Neuronal stem cell (in vitro differentiated cells): ENCODE measurements around the gene SYNE2.

ENCODE experiments used
- DNase-seq: peaks from one replicate; pipeline ENCODE4 v3.0.0-alpha.2; 2013; ENCODE audit warnings: low spot score
- H2AFZ ChIP-seq: one replicate; pipeline ENCODE4 v1.6.1; 2013; ENCODE audit warnings: mild to moderate bottlenecking, low read length, inconsistent platforms
- H2AK5ac ChIP-seq: 2 replicates; pipeline ENCODE4 v1.6.1; 2013; ENCODE audit warnings: low read depth, mild to moderate bottlenecking, inconsistent platforms, low read length, moderate library complexity, mixed read lengths
- H2BK120ac ChIP-seq: 2 replicates; pipeline ENCODE4 v1.6.1; 2013; ENCODE audit warnings: low read depth, mild to moderate bottlenecking, inconsistent platforms, low read length, moderate library complexity, mixed read lengths
- H2BK12ac ChIP-seq: one replicate; pipeline ENCODE4 v1.6.1; 2013; ENCODE audit warnings: low read length, inconsistent platforms
- H2BK15ac ChIP-seq: 2 replicates; pipeline ENCODE4 v1.6.1; 2013; ENCODE audit warnings: mild to moderate bottlenecking, low read length, inconsistent platforms, mixed read lengths
- H2BK5ac ChIP-seq: one replicate; pipeline ENCODE4 v1.6.1; 2013; ENCODE audit warnings: inconsistent platforms, mild to moderate bottlenecking, low read length, moderate library complexity
- H3K14ac ChIP-seq: one replicate; pipeline ENCODE4 v1.6.1; 2013; ENCODE audit warnings: low read length, inconsistent platforms
- H3K18ac ChIP-seq: 2 replicates; pipeline ENCODE4 v1.6.1; 2013; ENCODE audit warnings: low read length, inconsistent platforms
- H3K23ac ChIP-seq: 2 replicates; pipeline ENCODE4 v1.6.1; 2013; ENCODE audit warnings: low read depth, mild to moderate bottlenecking, mixed read lengths, low read length, inconsistent platforms; ENCODE audit not compliant: poor library complexity
- H3K27ac ChIP-seq: replicated peaks from 3 replicates; pipeline ENCODE4 v1.5.1; 2013; ENCODE audit warnings: low read length, inconsistent platforms
- H3K27me3 ChIP-seq, 3 experiments: 2 replicates each; pipeline ENCODE4 v1.6.1; 2013; ENCODE audit warnings: low read length in 3 of 3, mild to moderate bottlenecking in 2 of 3, inconsistent platforms in 1 of 3, low read depth in 1 of 3, mixed read lengths in 1 of 3, moderate library complexity in 1 of 3; ENCODE audit not compliant: control insufficient read depth in 3 of 3, insufficient read depth in 3 of 3
- H3K36me3 ChIP-seq, 2 donors: replicated peaks in 1 of 2; 2 replicates each; pipeline ENCODE4 v1.6.1; 2013; ENCODE audit warnings: low read length in 2 of 2; ENCODE audit not compliant: control insufficient read depth in 2 of 2, insufficient read depth in 2 of 2
- H3K4ac ChIP-seq: 2 replicates; pipeline ENCODE4 v1.6.1; 2013; ENCODE audit warnings: inconsistent platforms, mild to moderate bottlenecking, low read length, moderate library complexity
- H3K4me1 ChIP-seq, 2 donors: 1 replicate in 1 of 2; 2 replicates in 1 of 2; pipeline ENCODE4 v1.6.1; 2013; ENCODE audit warnings: low read length in 2 of 2, low read depth in 1 of 2; ENCODE audit not compliant: control insufficient read depth in 2 of 2, insufficient read depth in 1 of 2
- H3K4me2 ChIP-seq: one replicate; pipeline ENCODE4 v1.6.1; 2013; ENCODE audit warnings: mild to moderate bottlenecking, low read length, inconsistent platforms; ENCODE audit not compliant: insufficient read depth, poor library complexity, severe bottlenecking
- H3K4me3 ChIP-seq, 2 donors: 2 replicates each; pipeline ENCODE4 v1.5.1; 2013; ENCODE audit warnings: low read length in 2 of 2, mild to moderate bottlenecking in 2 of 2, inconsistent platforms in 1 of 2, moderate library complexity in 1 of 2
- H3K79me1 ChIP-seq: one replicate; pipeline ENCODE4 v1.6.1; 2013; ENCODE audit warnings: low read depth, mild to moderate bottlenecking, inconsistent platforms, low read length, moderate library complexity
- H3K9ac ChIP-seq: one replicate; pipeline ENCODE4 v1.6.1; 2013; ENCODE audit warnings: mild to moderate bottlenecking, low read depth, low read length, inconsistent platforms; ENCODE audit not compliant: poor library complexity
- H3K9me3 ChIP-seq, 2 donors: replicated peaks in 1 of 2; 2 replicates each; pipeline versions ENCODE3 to v1.6.1; 2013; ENCODE audit warnings: low read length in 2 of 2, mild to moderate bottlenecking in 2 of 2, inconsistent platforms in 1 of 2, low read depth in 1 of 2, mixed read lengths in 1 of 2, moderate library complexity in 1 of 2; ENCODE audit not compliant: control insufficient read depth in 2 of 2, insufficient read depth in 1 of 2
- H4K8ac ChIP-seq: one replicate; pipeline ENCODE4 v1.6.1; 2013; ENCODE audit warnings: low read depth, mild to moderate bottlenecking, inconsistent platforms, low read length, moderate library complexity
- H4K91ac ChIP-seq: one replicate; pipeline ENCODE4 v1.6.1; 2013; ENCODE audit warnings: low read length, low read depth, mild to moderate bottlenecking, inconsistent platforms; ENCODE audit not compliant: poor library complexity
- WGBS, 2 donors: extraction: QIAGEN DNeasy Blood & Tissue Kit; methylation state at CpG; one replicate each; pipeline ENCODE4 v1.1.7; 2013; ENCODE audit warnings: missing lambda C conversion rate in 2 of 2, mixed read lengths in 1 of 2; ENCODE audit not compliant: insufficient read length in 2 of 2, insufficient replicate concordance in 1 of 2; ENCODE audit errors: extremely low coverage in 2 of 2; 5-methylcytosine and 5-hydroxymethylcytosine counted together

Gene SYNE2

DNA sequence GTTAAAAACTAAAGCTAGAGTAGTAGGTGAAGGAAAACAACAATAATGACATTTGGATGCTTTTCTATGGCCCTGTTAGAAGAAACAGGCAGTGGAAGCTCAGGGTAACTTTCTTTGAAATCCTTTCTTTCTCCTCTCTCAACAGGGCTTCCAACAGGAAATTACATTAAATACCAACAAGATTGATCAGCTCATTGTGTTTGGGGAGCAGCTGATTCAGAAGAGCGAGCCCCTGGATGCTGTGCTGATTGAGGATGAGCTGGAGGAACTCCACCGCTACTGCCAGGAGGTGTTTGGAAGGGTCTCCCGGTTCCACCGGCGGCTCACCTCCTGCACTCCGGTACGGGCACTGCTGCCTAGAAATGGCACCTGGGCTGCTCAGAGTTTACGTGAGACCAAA, 359.9 kb downstream of the SYNE2 start:
- Histone ChIP-seq H4K8ac (no peak overlapping the region), H2BK120ac (no peak overlapping the region), H2BK5ac (no peak overlapping the region), H3K4me2 (no peak overlapping the region), H2AFZ (no peak overlapping the region), H2AK5ac (no peak overlapping the region), H3K18ac (no peak overlapping the region), H3K9me3 (peaks cover 0 to 2% of the 10 kb centered on the region in 2 donors), H2BK12ac (no peak overlapping the region), H3K4ac (no peak overlapping the region), H3K79me1 (peaks cover 2% of the 10 kb centered on the region), H3K36me3 (peaks cover 51 to 99% of the 10 kb centered on the region in 2 donors), H3K27ac (no peak overlapping the region), H3K4me1 (no peaks in the 10 kb centered on the region), H4K91ac (no peak overlapping the region), H3K23ac (no peak overlapping the region), H3K4me3 (no peak overlapping the region), H3K27me3 (no peaks in the 10 kb centered on the region), H3K14ac (no peak overlapping the region), H2BK15ac (no peak overlapping the region), H3K9ac (no peak overlapping the region)
- no peak for DNase-seq
- WGBS, 2 donors: no CpG with 5 or more reads among the region's 8 CpGs

DNA sequence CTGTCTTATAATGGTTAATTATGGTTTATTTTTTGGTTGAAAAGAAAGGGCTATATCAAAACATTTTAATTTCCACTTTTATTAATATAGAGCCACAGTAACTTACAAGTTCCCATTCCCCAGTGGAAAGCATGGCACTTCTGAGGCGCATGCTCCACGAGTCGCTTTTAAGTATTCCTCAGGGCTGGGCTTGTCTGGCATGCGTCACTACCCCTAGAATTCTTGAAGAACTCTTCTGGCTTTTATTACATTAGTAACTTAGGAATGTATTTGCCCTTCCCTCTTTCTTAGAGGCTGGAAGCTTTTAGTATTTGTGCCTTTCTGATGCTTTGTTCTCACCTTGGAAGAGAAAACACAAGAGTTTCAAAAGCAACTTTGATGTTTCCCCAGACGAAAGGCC, 360.3 kb downstream of the SYNE2 start:
- no peak overlapping the region for H2BK15ac ChIP-seq
- H3K9ac ChIP-seq: no peak overlapping the region
- no peak overlapping the region for H4K91ac ChIP-seq
- H3K4me3 ChIP-seq: no peak overlapping the region
- H2BK5ac ChIP-seq: no peak overlapping the region
- H3K79me1 ChIP-seq: peaks cover 2% of the 10 kb centered on the region
- H3K18ac ChIP-seq: no peak overlapping the region
- no peak overlapping the region for H3K4me2 ChIP-seq
- WGBS, 2 donors: no CpG with 5 or more reads among the region's 5 CpGs
- no peak overlapping the region for H2BK120ac ChIP-seq
- H2AFZ ChIP-seq: no peak overlapping the region
- H3K14ac ChIP-seq: no peak overlapping the region
- H3K27ac ChIP-seq: no peak overlapping the region
- H3K23ac ChIP-seq: no peak overlapping the region
- no peak for DNase-seq
- H3K4ac ChIP-seq: no peak overlapping the region
- peaks cover 0 to 2% of the 10 kb centered on the region in 2 donors for H3K9me3 ChIP-seq
- H3K27me3 ChIP-seq: no peaks in the 10 kb centered on the region
- H4K8ac ChIP-seq: no peak overlapping the region
- H3K36me3 ChIP-seq: peaks cover 53 to 99% of the 10 kb centered on the region in 2 donors
- no peaks in the 10 kb centered on the region for H3K4me1 ChIP-seq
- H2AK5ac ChIP-seq: no peak overlapping the region
- no peak overlapping the region for H2BK12ac ChIP-seq

DNA sequence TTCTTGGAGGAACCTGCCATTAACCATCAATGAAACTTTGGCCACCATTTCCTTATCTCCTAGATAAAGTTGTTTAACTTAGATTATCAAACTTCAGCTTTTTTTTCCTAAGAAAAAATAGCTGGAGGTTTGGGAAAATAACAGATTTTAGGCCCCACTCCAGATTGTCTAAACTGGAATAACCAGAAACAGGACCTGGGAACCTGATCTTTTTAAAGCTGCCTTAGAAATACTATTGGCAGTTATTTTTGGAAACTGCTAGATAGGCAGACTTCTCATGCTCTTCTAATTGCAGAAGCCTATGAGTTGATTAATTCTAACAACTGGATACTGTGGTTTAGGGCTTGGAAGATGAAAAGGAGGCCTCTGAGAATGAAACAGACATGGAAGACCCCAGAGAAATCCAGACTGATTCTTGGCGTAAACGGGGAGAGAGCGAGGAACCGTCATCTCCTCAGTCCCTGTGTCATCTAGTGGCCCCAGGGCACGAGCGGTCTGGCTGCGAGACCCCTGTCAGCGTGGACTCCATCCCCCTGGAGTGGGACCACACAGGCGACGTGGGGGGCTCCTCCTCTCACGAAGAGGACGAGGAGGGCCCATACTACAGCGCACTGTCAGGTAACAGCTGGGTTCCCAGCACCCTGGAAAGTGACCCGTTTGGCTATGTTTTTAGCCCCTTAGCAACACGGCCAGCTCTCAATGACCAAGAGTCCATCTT, 361.2 kb downstream of the SYNE2 start:
- no peak overlapping the region for H2BK5ac ChIP-seq
- no peaks in the 10 kb centered on the region for H3K4me1 ChIP-seq
- peaks cover 2% of the 10 kb centered on the region for H3K79me1 ChIP-seq
- H2BK15ac ChIP-seq: no peak overlapping the region
- peaks cover 46 to 99% of the 10 kb centered on the region in 2 donors for H3K36me3 ChIP-seq
- H3K4ac ChIP-seq: no peak overlapping the region
- H4K91ac ChIP-seq: no peak overlapping the region
- no peak overlapping the region for H3K9ac ChIP-seq
- H3K27me3 ChIP-seq: no peaks in the 10 kb centered on the region
- H3K4me3 ChIP-seq: no peak overlapping the region
- H3K9me3 ChIP-seq: peaks cover 0 to 2% of the 10 kb centered on the region in 2 donors
- no peak overlapping the region for H2BK12ac ChIP-seq
- no peak overlapping the region for H3K4me2 ChIP-seq
- H3K27ac ChIP-seq: no peak overlapping the region
- H4K8ac ChIP-seq: no peak overlapping the region
- no peak overlapping the region for H2BK120ac ChIP-seq
- H2AK5ac ChIP-seq: no peak overlapping the region
- no peak overlapping the region for H3K23ac ChIP-seq
- DNase-seq: no peak
- no peak overlapping the region for H2AFZ ChIP-seq
- WGBS, 2 donors: no CpG with 5 or more reads among the region's 15 CpGs
- no peak overlapping the region for H3K18ac ChIP-seq
- H3K14ac ChIP-seq: no peak overlapping the region

DNA sequence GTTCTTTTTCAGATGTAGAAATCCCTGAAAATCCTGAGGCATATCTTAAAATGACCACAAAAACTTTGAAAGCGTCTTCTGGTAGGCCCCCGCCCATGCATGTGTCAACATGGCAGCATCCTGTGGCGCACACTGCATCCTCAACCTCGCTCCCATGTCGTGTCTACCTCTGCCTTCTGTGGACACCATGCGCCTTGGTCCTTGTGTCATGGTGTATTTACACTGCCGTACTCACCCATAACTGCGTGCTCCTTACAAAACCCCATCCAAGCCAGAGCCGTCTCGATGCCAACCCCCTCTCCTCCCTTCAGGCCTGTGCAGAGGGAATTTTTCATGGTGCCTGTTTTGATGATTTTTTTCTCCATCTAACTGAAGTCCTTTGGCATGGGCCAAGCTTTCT, 362.5 kb downstream of the SYNE2 start:
- peaks cover 43 to 99% of the 10 kb centered on the region in 2 donors for H3K36me3 ChIP-seq
- no CpG with 5 or more reads among the region's 10 CpGs for WGBS, 2 donors

More for the DNA sequence above, 362.5 kb downstream of the SYNE2 start:
- Histone ChIP-seq H2BK12ac (no peak overlapping the region), H3K4me2 (no peak overlapping the region), H2AFZ (no peak overlapping the region), H4K91ac (no peak overlapping the region), H2BK15ac (no peak overlapping the region), H2BK120ac (no peak overlapping the region), H3K18ac (no peak overlapping the region), H3K23ac (no peak overlapping the region), H3K27me3 (no peaks in the 10 kb centered on the region), H3K9me3 (no peaks in the 10 kb centered on the region), H2BK5ac (no peak overlapping the region), H3K4me1 (no peaks in the 10 kb centered on the region), H4K8ac (peak overlapping the region; percentile 73), H2AK5ac (no peak overlapping the region), H3K9ac (no peak overlapping the region), H3K4me3 (no peak overlapping the region), H3K14ac (no peak overlapping the region), H3K27ac (no peak overlapping the region), H3K4ac (no peak overlapping the region), H3K79me1 (peaks cover 2% of the 10 kb centered on the region)
- no peak for DNase-seq
